ENCODE data around the gene SYCP2. TPM values are rescaled to one million over a fixed set of nuclear protein-coding genes. Genes with fewer than 3 reads are reported as not detected.

The SYCP2 gene
- total and polyA plus RNA-seq, 4 donors: 1.0 to 6.7 (median 2.5) TPM

- Histone ChIP-seq H3K4me1 (ENCODE audit: control insufficient read depth in 5 of 5, insufficient read depth in 5 of 5, low read length in 5 of 5) (peaks cover 0 to 9% (median 3%) of the 10 kb centered on the region in 5 donors), H3K9me3 (ENCODE audit: control insufficient read depth in 4 of 4, insufficient read depth in 3 of 4, low read length in 3 of 4) (no peaks in the 10 kb centered on the region), H3K27me3 (ENCODE audit: control insufficient read depth in 3 of 3, insufficient read depth in 3 of 3, low read length in 2 of 3) (no peaks in the 10 kb centered on the region), H3K36me3 (ENCODE audit: control insufficient read depth in 4 of 4, insufficient read depth in 4 of 4, low read length in 4 of 4) (no peaks in the 10 kb centered on the region), H3K27ac (ENCODE audit: low read depth in 1 of 2, low read length in 1 of 2) (no peak overlapping the region), H3K4me3 (no peak overlapping the region), H3K9ac (ENCODE audit: insufficient read depth in 1 of 2, low read length in 2 of 2) (no peak overlapping the region)
- DNase-seq (no peak), ATAC-seq (ENCODE audit: insufficient read depth, low FRiP score) (no peak)
- no peak for TF ChIP-seq CTCF (IDR thresholded peaks at IDR 0.05; ENCODE audit: control extremely low read depth, extremely low read depth)
- WGBS, 2 donors: 92% methylated on average over 9 of the region's 9 CpGs
Measured at GRCh38 chr20:59931511-59932312, 1.7 kb downstream of the SYCP2 start.

- H3K4me1 ChIP-seq (ENCODE audit: control insufficient read depth in 5 of 5, insufficient read depth in 5 of 5, low read length in 5 of 5): peaks cover 0 to 20% (median 0%) of the 10 kb centered on the region in 5 donors
- no peak for ATAC-seq (ENCODE audit: insufficient read depth, low FRiP score)
- DNase-seq: peak in 2 of 3 donors; percentile 54 to 68
- no peaks in the 10 kb centered on the region for H3K9me3 ChIP-seq (ENCODE audit: control insufficient read depth in 4 of 4, insufficient read depth in 3 of 4, low read length in 3 of 4)
- H3K27ac ChIP-seq (ENCODE audit: low read depth in 1 of 2, low read length in 1 of 2): no peak overlapping the region
- H3K27me3 ChIP-seq (ENCODE audit: control insufficient read depth in 3 of 3, insufficient read depth in 3 of 3, low read length in 2 of 3): no peaks in the 10 kb centered on the region
- H3K4me3 ChIP-seq: no peak overlapping the region
- H3K36me3 ChIP-seq (ENCODE audit: control insufficient read depth in 4 of 4, insufficient read depth in 4 of 4, low read length in 4 of 4): no peaks in the 10 kb centered on the region
- no peak overlapping the region for H3K9ac ChIP-seq (ENCODE audit: insufficient read depth in 1 of 2, low read length in 2 of 2)
- no peak for TF ChIP-seq CTCF (IDR thresholded peaks at IDR 0.05; ENCODE audit: control extremely low read depth, extremely low read depth)
Measured at GRCh38 chr20:59925899-59926298, 7.5 kb downstream of the SYCP2 start.

- no peaks in the 10 kb centered on the region for H3K9me3 ChIP-seq (ENCODE audit: control insufficient read depth in 4 of 4, insufficient read depth in 3 of 4, low read length in 3 of 4)
- DNase-seq: no peak
- no peak overlapping the region for H3K27ac ChIP-seq (ENCODE audit: low read depth in 1 of 2, low read length in 1 of 2)
- no peak for ATAC-seq (ENCODE audit: insufficient read depth, low FRiP score)
- H3K36me3 ChIP-seq (ENCODE audit: control insufficient read depth in 4 of 4, insufficient read depth in 4 of 4, low read length in 4 of 4): no peaks in the 10 kb centered on the region
- H3K4me1 ChIP-seq (ENCODE audit: control insufficient read depth in 5 of 5, insufficient read depth in 5 of 5, low read length in 5 of 5): peaks cover 0 to 20% (median 0%) of the 10 kb centered on the region in 5 donors
- 81 to 86% methylated on average over 1 of the region's 1 CpG for WGBS, 2 donors
- no peak for TF ChIP-seq CTCF (IDR thresholded peaks at IDR 0.05; ENCODE audit: control extremely low read depth, extremely low read depth)
- no peak overlapping the region for H3K9ac ChIP-seq (ENCODE audit: insufficient read depth in 1 of 2, low read length in 2 of 2)
- no peak overlapping the region for H3K4me3 ChIP-seq
- H3K27me3 ChIP-seq (ENCODE audit: control insufficient read depth in 3 of 3, insufficient read depth in 3 of 3, low read length in 2 of 3): no peaks in the 10 kb centered on the region
Measured at GRCh38 chr20:59925359-59925758, 8.1 kb downstream of the SYCP2 start.
